GM18907 (cell line): ENCODE data around the gene GOLGA6C.
"Not testable (repeated sequence)": the region's sequence is repeated elsewhere in the genome, so short reads cannot be mapped to it uniquely, and the experiment has no call there.

Experiments
- ATAC-seq: cut with Tn5 transposase; IDR thresholded peaks from one replicate; pipeline ENCODE4 v1.9.1; 2021; ENCODE audit warnings: mild to moderate bottlenecking, moderate library complexity; ENCODE audit not compliant: unreplicated experiment

The GOLGA6C gene

DNA sequence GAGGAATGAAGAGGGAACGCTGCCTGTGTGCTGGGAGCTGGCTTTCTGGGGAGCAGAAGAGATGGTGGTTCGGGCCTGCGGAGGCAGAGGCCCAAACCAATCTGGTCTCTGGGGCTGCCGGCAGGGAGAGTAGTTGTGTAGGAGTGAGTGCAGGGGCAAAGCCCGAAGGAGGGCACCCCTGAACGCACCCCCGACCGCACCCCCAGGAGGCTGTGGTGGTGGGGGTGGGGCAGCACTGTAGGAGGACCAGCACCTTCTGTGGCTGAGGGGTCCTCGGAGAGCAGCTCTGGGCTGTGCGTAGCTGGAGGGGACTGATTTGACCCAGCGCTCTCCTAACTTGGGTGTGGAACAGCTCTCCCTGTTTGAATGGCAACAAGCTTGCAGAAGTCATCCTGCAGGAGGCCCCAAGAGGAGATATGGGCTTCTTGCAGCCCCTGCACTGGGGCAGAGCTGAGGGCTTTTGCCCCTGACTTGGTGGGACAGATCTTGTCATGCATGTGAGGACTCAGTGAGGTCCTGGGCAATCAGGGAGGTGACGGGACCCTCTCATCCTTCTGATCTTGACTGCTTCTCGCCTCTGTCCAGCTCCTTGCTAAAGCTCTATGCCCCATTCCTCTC is 30.4 kb upstream of the GOLGA6C start:
- ATAC-seq, result no peak

DNA sequence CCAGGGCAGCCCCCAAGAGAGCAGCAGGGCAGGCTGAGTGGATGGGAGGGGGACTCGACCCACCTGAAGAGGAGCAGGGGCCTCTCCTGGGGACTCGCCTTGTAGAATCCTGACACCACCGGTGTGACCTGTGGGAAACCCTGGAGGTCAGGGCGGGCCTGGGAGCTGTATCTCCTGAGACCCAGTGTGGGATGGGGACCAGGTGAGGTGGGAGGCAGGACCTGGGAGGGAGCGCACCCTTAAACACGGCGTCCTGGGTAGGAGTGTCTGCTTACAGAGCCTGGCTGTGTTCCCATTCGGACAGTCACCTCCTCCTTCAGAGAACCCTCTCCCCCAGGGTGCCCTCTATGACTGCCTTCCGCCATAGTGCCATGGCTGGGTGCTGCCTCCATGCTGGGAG is 29.3 kb upstream of the GOLGA6C start:
- no peak for ATAC-seq

DNA sequence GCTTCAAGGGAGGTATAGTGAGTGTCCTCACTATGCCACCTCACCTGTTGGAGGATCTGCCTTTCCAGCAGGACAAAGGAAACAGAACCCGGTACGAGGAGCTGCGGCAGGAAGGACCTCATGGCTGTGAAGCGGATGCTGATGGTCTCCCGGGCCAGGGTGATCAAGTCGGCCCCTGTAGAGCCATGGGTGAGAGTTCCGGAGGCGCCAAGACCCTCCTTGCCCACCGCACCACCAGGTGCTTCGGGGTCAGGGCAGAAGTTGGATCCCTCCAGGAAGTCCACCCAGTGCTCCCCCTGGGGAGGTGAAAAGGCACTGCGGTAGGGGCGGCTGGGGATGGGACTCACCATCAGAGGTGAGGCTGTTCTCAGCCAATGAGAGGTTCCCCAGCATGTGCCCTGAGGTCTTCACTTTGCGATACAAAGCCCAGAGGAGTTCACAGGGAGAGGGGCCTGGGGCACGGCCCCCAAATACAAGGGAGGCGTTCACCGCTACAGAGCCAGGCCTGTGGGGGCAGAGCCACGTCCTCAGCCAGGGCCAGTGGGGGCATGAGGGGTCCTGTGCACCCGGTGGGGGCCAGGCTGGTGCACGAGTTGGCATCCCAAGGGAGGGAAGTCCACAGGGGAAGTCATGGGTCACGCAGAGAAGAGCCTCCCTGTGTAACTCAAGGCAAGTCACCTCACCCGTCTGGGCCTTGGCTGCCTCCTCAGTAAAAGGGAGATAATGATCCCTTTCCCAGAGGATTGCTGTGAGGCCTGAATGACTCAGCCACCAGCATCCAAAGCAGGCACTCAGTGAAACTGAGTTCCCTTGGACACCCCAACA is 28.7 kb upstream of the GOLGA6C start:
- ATAC-seq, result no peak

DNA sequence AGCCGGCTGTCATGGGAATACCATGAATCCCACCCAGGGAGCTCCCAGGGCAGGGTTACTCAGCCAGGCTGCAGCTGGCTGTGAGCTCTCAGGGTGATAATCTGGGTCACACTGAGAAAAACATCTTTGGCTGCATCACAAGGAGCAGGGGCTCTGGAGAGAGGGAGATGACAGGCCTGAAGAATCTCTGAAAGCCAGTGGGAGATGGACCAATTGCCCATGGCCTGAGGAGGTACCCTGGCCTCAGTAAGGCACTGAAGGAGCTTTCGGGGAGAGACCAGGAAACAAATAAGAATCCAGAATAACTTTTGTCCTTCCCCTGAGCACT is 28.2 kb upstream of the GOLGA6C start:
- no peak for ATAC-seq

DNA sequence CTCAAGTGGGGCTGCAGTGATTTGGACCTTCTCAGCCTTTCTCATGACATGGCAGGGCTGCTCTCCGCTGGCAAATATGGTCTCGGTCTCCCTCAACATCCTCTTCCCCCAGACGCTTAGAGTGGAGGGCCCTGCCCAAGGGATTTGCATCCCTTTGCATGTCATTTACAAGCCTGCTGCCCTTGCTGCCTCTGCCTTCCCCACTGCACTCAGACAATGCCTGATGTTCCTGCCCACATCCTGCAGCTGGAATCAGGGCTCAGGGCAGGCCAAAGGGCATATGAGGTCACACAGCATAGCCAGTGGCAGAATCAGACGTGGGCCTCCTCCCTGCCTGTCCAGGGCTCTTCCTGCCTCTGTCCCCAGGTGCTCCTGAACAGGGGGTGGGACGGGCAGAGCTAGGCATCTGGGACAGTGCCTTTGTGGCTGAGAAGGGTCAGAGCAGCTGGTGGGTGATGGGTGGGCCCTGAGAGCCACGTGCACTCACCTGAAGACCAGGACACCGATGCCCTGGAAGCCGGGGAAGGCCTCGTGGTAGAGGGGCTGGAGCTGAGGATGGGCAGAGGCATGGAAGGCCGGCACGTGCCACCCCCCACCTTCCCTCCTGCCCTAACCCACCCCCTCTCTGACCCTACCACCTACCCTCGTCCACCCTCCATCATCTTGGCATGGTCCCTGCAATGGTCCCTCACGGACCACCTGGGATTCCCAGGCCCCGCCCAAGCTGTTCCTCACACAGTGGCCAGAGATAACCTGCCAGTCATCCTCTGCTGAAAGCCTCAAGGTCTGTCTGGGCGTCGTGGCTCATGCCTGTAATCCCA is 27.4 kb upstream of the GOLGA6C start:
- ATAC-seq, result no peak

DNA sequence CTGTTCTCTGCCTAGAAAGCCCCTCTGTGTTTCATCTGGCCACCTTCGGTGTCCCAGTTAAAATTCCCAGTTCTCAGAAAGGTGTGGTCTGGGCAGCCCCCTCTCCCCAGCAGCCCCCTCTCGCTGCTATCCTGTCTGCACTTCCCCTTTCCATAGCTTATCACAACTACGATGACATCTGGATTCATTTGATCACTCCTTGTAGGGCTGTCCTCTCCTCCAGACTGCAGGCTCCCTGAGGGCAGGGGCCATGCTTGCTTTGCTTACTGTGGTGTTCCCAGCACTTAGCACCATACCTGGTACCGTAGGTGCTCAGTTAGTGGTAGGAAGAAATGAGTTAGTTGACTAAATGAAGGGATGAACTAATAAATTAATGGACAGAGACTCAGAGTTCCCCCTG is 26.3 kb upstream of the GOLGA6C start:
- ATAC-seq, result no peak

DNA sequence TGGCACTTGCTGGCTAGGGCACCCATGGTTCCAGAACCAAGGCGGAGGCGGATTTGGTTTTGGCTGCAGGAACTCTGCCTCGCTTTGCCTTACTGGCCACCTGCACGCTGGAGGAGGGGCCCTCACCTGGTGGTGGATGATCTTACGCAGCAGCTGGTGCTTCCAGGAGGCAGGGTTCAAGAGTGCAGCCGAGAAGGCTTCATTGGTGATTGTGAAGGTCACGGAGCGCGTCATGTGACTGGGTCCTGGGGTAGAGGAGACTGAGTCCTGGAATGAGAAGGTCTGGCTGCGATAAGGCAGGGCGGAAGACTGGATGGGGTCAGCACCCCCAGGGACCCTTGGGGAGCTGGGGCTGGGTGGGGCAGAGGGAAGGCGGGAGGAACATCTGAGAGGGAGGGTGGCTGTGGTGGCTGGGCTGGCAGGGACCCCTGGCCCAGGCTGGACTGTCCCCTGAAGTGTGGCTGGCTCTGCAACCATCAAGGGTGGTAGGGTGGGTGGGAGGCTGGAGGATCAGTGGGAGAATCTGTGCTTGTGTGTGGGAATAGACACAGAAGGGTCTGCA is 25.8 kb upstream of the GOLGA6C start:
- ATAC-seq, result no peak

DNA sequence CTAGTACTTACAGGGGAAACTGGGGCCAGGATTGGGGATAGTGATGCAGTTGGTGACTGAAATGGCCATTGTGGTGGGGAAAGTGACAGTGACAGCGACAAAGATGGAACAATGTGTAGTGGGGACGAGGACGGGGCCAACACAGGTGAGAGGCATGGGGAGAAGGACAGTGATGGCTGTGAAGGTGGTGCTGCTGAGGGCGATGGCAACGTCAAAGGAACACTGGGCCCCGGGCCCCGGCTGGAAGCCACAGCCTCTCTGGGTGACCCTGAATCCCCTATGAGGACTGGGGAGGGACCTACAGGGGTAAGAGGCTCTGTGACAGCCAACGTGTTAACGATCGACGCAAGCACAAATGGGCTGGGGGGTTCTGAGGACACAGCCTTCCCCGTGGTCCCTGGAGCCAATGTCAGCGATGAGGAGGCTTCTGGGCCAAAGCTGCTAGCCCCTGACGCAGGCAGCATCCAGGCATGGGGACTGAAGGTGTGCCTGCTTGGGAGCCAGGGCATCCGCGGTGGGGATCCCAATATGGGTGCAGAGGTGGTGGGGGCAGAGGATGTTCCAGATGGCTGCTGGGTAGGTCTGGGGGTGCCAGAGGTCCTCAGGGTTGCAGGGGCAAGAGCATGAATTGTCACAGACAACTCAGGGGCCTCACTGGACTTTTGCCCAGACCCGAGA is 25.2 kb upstream of the GOLGA6C start:
- ATAC-seq, result no peak

DNA sequence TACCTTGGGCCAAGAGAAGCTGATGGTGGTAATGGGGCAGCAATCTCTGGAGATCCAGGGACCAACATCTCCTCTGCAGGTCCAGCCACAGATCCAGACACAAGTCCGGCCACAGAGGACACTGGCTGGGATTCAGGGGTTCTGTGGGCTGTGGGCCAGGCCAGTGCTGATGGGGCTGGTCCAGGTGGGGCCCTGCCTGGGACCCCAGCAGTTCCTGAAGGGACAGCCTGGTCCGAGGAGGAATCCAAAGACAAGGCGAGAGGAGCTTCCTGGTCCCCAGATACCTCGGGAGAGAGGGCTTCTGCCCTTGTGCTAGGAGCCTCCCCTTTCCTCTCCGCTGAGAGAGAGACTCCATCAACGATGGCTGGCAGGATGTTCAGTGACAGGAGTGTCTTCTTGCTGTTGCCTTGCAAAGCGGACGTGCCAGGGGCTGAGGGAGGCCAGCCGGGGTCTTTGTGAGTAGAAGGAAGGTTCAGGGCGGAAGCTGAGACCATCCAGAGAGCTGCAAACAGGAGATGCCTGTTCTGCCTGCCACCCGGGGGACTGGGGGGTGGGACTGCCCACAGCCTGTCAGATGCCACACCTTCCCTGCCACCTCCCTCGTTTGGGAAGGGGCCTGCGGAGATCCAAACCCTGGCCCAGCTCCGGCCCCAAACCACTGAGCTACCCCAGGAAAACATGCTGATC is 24.5 kb upstream of the GOLGA6C start:
- no peak for ATAC-seq

DNA sequence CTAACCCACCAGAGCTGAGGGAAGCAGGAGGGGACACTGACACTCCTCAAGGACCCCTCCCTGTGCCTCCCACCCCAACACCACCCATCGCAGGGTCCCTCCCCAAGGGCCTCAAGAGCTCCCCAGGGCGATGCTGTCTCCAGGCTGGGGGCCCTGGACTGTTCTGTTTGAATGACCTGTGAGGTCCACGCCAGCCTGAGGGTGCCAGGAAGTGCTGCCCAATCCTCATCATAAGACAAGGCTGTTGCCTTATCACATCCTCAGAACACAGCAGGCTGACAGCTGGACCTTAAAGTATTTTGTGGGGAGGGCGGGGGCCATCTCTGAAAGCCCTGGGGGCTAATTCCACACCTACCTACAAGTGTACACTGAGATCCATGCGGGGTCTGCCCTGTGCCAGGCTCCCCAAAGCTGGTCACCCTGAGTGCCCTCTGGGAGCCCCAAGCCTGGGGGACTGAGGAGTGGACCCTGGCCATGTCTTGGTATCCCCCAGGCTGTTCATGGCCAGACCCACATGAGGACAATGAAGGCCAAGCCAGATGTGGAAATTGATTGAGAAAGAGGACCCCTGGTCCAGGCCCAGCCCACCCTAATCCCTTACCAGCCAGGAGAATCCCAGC is 23.8 kb upstream of the GOLGA6C start:
- ATAC-seq, result no peak

DNA sequence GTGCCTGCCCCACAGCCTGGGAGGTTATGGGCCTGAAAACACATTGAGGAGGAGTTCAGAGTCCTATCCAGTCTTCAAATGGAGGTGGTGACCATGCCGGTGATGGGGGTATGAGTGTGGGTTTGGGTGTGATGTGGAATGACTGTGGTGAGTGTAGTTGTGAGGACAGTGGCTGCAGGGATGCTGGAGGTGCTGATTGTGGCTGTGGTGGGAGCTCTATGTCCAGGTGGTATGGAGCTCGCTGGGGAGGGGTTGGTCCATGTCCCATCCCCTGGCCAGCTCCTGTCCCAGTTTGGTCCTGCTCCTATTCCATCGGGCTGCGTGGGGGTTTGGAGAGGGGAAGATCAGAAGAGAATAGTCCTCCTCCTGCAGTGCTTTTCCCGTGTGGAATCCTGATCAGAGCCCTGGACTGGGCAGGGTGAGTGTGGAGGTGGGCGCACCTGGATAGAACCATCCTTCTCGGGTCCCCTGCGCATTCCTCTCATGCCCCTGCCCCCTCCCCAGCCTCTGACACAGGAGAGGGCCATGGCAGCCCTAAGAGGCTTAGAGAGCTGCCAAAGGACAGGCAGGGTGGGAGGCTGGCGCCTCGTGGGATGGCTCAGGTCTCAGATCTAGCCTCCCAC is 23.0 kb upstream of the GOLGA6C start:
- no peak for ATAC-seq

DNA sequence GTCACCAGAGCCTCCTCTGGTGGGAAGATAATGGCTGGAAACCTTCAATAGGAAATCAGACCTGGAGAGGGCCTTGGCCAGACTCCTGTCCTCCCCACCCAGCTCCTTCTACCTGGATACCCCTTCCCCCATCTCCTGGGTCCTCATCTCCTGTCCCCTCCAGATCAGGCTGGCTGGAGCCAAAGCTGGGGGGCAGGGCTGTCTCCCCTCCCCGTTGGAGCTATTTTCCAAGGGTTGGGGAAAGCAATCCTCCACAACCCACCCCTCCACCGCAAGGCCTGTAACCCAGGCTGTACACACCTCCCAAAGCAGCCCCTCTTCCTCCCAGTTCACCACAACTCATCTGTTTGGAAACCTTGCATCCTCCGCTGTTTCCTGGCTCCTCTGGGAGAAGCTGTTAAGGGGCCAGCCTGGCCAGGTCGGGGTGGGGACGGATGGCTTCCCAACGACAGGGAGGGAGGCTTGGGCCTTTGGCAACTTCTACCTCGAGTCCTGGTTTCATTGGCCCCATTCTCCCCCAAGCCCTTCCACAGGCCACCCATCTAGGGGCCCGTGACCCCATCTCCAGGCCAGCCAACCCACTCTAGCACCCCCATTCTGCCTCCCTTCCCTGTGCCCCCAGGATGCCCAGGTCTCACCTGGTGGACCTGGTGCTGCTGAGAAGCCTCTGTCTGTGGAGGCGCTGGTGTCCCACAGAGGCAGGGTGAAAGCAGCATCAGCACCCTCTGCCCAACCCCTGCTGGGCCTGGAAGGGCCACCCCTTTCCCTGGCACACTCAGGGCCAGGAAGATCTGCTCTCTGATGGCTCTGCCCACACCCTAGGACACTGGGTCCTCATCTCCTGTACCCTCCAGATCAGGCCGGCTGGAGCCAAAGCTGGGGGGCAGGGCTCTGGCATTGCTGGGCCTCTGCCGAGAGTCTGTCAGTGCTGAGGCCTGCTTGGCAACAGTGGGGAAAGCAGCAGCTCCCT is 22.1 kb upstream of the GOLGA6C start:
- no peak for ATAC-seq

DNA sequence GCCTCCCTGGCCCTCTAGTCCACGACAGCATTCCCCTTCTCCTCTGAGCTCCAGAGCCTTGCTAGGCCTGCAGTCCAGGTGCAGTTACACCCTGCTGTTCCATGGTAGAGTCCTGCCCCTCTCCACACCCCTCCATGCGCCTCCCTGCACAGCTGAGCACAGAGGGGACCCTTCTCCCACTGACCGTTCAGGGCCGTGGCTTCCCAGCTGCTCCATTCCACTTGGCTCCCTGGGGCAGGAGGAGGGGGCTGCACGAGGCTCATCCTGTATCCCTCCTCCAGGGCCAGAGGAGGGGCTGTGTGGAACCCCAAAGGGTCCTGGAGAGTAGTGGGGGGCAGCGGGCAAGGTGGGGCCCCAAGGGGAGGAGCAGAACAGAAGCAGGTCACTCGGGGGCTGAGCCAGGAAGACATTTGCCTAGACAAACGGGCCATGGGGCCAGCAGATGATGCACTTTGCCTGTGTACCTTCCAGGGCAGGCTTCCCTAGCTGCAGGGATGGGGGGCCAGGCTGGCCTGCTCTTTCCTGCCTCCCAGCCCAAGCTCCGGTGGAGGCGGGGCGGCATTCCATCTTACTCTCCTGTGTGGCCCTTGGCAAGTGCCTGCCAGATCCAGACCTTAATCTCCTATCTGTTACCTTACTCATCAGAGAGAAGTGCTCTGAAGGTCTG is 20.7 kb upstream of the GOLGA6C start:
- no peak for ATAC-seq

DNA sequence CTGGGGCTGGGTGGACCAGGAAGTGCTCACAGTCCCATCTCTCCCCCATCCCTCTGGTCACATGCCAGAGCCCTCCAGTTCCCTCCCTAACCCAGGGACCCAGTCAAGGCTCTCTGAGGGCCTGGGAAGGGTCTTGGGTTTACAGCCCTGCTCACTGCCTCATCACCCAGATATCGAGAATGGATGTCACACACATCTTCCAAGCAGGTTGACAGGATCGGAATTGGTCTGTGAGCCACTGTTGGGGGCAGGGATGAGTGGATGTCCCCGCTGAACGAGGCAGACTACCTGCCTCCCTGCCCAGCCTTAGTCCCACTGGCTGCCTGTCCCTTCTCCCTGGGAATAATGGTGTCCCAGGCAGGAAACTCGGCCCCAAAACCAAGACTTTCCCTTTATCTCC is 20.0 kb upstream of the GOLGA6C start:
- no peak for ATAC-seq

DNA sequence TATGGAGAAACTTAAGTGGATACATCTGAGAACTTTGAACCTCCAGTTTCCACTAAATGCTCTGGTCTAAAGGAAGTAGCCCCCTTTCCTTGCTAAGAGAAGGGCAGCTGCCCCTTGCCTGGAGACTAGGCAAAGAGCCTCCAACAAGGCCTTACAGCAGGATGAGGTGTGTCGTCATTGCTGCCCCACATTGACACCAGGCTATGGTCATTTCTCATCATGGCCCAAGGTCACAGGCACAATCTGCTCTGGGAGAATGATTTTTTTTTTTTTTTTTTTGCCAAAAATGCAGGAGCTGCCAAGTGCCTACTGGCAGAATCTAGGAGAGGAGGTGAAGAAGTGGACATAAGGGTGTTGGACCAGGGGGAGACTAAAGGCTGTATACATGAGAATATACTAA is 12.4 kb upstream of the GOLGA6C start:
- ATAC-seq, result not testable (repeated sequence)

DNA sequence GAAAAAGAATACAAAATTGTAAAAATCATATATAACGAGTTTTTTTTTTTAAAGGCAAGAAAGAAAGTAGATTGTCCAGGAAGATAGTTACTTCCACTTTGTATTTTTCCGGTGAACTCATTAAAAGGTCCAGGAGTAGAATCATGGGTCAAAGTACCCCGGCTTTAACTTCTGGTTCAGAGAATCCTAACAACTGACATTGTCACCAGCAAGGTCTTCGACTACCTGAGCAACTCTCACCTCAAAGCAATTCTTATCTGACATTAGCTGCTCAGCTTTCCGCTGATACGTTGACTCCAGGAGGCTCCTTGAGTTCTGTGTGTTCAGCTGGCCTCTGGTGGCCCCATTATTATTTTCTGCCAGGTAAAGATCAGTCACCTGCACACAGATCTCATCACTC is 9.1 kb upstream of the GOLGA6C start:
- ATAC-seq, result not testable (repeated sequence)

DNA sequence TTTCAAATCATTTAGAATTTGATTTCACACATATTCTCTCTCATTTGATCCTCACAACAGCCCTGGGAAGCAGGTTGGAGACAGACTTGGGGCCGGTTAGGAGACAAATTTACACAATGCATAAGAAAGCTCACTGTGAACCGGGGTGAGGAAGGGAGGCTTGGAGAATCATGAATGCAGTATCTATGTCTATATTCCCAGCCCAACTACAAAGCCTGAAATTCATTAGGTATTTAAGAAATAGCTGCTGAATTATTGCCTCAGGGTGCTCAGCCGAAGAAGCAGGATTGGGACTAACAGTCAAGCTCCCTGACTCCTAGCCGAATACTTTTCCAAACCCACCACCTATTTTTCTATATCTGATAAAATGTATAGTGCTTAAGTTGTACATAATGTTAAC is 8.4 kb upstream of the GOLGA6C start:
- ATAC-seq, result no peak

DNA sequence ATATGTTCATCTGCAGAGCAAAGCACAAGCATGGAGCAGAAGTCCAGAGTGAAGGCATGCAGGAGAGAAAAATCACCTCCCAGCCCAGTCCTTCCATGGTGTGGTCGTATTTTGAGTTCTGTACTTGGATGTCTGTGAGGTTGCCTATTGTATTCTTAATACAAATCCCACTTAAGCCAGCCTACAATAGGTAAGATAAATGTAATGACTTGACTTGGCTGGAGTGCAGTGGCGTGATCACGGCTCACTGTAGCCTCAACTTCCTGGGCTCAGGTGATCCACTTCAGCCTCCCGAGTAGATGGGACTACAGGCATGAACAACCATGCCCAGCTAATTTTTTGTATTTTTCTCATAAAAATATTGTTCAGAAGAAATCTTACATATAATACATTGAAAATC is 6.8 kb upstream of the GOLGA6C start:
- not testable (repeated sequence) for ATAC-seq
